GM12892 (cell line): Measurements from ENCODE around the gene NR4A1.

Source experiments
- POLR2A ChIP-seq: IDR thresholded peaks from 2 replicates; pipeline ENCODE4 v1.6.1; 2011; ENCODE audit warnings: low read depth, low read length, control low read depth
- POLR2AphosphoS5 ChIP-seq: IDR thresholded peaks from 2 replicates; pipeline ENCODE4 v1.6.1; 2011; ENCODE audit warnings: low read depth, low read length, control low read depth
- TAF1 ChIP-seq: IDR thresholded peaks from 2 replicates; pipeline ENCODE4 v1.6.1; 2011; ENCODE audit warnings: low read depth, mild to moderate bottlenecking, control low read depth, low read length, borderline replicate concordance

DNA sequence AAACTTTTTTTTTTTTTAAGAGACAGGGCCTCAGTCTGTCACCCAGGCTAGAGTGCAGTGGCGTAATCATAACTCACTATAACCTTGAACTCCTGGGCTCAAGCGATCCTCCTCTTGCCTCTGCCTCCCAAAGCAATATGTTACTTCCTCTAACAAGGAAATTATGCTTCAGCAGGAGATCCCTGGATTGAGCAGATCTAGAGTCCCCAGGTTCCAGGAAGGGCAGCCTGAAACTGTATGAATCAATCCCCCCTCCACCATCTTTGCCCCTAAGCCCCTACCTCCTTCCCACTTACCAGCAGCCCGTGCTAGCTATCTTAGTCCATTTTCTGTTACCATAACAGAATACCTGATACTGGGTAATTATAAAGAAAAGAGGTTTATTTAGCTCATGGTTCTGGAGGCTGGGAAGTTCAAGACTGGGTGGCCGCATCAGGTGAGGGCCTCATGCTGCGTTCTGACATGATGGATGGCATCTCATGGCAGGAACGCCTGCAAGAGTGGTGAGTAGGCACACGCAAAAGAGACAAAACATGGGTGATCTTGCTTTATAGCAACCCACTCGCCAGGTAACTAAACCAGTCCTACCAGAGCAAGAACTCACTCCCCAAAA lies 39.5 kb upstream of the NR4A1 start:
- TF ChIP-seq TAF1 (no peak), POLR2A (no peak), POLR2AphosphoS5 (no peak)
